ENCODE measurements around the gene NOPCHAP1.
"Not testable (repeated sequence)": the region's sequence is repeated elsewhere in the genome, so short reads cannot be mapped to it uniquely, and the experiment has no call there.

The NOPCHAP1 gene, protein sequence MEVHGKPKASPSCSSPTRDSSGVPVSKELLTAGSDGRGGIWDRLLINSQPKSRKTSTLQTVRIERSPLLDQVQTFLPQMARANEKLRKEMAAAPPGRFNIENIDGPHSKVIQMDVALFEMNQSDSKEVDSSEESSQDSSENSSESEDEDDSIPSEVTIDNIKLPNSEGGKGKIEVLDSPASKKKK

DNA sequence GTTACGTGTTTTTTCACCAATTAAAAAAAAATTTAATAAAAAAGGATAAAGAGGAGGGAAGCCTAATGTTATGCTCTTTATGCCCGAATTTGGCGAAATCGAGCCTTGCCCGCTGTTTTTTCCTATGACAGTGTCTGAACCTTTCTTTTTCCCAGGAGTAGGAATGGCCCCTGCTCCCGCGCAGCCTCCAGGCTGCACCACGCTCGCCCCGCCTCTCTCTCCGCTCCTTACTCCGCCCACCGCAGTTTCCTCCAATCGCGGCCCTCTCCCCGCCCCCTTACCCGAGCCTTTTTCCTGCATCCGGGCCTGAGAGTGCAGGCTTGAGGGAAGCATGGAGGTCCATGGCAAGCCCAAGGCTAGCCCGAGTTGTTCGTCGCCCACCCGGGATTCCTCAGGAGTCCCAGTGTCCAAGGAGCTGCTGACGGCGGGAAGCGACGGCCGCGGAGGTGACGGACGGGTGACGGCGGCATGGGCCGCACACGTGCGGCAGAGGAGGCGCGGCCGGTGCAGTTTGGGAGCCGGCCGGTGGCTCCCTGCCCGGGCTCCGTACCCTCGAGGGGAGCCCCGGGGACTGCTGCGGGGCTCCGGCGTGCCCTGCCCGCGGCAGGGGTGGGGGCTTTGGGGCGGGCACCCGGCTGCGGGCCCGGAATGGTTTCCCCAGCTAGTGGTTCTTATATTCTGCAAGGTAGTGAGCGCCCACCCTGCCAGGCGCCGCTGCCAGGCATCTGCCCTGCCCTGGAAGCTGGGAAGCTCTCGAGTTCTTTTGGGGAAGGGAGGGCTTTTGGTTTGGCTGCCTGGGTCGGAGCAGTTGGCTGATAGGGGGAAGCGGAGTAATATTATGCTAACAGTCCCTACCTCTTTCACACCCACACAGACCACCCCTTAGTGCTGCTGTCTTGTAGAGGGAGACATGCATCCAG, at the start of gene NOPCHAP1:
Gene NOPCHAP1 (plus strand): TSS at position 295 of the 920 bp plus-strand sequence. CDS start 37 bp downstream, at position 332.
- DNase-seq (ENCODE audit: low read depth): peak; percentile 93

DNA sequence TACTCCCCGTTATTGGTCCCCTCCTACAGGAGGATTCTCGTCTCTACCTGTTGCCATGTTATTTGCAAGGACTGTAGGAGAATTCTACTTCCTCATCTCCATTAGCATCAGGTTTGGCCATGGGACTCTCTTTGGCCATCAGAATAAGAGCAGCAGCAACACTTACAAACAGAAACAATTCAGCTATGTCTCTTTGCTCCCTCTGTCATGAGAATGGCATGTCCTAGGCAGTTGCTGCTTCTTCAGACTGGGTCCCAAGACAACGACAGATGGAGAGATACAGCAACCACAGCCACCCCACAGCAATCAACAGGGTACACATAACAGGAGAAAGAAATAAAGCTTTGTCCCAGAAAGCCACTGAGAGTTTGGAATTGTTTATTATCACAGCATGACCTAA, 47.7 kb upstream of the NOPCHAP1 start:
- no peak for DNase-seq (ENCODE audit: low read depth)

- no peak for DNase-seq (ENCODE audit: low read depth)
Observed at GRCh38 chr12:104939089-104939488, 47.0 kb upstream of the NOPCHAP1 start.

- DNase-seq (ENCODE audit: low read depth): no peak
Observed at GRCh38 chr12:104941454-104941853, 44.7 kb upstream of the NOPCHAP1 start.

DNA sequence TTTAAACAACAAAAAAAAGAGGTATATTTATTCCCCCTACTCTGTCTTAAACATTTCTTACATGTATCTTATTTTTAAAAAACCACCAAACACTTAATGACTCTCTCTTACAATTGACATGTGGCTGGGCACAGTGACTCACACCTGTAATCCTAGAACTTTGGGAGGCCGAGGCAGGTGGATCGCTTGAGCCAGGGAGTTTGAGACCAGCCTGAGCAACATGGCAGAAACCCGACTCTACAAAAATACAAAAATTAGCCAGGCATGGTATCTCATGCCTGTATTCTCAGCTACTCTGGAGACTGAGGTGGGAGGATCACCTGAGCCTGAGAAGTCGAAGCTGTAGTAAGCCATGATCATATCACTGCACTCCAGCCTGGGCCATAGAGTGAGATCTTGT, 44.0 kb upstream of the NOPCHAP1 start:
- no peak for DNase-seq (ENCODE audit: low read depth)

- DNase-seq (ENCODE audit: low read depth): not testable (repeated sequence)
Observed at GRCh38 chr12:104943401-104943800, 42.7 kb upstream of the NOPCHAP1 start.

DNA sequence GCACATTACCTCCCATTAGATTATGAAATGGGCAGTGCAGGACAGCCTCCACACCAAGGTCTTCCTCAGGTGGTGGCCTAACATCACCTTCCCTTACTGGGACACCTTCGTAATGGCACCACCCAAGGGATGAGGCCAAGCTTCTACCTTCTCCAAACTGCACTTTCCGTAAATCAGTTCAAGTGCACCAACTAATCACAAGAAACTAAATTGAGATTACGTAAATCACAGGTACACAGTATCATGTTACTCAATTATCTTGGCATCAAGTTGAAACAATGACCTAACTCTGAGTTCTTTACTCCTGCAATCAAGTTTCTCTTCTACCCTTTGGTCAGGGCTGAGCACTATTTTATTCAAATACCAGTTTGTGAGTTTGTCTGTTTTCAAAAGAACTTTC, 41.9 kb upstream of the NOPCHAP1 start:
- DNase-seq (ENCODE audit: low read depth): no peak

DNA sequence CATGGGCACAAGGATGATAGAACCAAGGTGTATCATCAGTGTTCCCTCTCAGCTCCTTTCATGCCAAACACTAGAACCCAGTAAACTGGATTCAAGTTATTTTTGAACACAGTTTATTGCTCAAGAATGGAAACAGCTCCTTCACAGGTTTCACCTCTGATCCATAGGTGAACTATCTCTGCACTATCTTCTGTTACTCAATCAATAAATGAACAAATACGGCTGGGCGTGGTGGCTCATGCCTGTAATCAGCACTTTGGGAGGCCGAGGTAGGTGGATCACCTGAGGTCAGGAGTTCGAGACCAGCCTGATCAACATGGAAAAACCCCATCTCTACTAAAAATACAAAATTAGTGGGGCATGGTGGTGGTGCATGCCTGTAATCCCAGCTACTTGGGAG, 37.4 kb upstream of the NOPCHAP1 start:
- DNase-seq (ENCODE audit: low read depth): not testable (repeated sequence)

DNA sequence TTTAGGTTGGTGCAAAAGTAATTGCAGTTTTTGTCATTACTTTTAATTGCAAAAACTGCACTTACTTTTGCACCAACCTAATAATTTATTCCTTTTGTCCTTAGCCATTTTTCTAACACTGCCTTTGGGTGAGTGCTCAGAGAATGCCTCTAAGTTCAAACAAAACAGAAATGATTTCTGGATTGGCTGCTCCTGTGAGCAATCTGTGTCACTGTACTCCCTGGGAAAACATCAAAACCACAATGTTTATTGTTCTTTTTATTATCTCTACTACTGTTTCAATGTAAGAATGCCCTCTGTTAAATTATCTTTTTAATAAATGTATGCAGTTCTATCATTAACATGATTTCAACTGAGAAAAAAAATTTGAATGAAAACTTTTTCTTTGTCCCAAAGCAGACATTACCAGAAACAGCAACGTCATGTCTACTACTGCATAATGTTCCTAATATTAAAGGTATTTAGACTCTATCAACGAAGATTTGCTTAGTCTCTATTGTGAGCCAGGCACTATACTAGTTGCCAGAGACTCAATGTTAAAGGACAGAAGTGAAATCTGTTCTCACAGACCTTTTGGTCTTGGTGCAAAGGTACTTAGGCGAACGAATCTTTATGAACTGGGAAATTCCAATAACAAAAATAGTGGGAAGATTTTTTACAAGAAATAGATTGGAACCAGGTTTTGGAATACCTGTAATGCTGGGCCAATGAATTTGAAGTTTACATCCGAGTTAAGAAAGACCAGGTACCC, 34.2 kb upstream of the NOPCHAP1 start:
- peak; percentile 56 for DNase-seq (ENCODE audit: low read depth)

DNA sequence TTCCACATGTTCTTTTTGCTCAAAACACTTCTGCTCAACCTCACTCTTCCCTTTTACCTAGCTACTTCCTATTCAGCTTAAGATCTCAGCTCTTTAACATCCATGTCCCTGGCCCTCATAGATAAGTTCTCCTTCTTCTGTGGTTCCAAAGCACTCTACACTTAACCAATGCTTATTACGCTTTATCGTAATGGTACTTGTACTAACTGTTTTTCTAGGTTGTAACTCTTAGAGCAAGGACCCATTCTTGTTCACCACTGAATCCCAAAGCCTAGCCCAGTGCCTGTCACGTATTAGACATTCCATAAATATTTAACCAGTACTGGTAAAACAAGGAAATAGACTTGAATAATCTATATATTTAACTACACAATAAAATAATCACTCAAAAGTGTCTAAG, 33.3 kb upstream of the NOPCHAP1 start:
- no peak for DNase-seq (ENCODE audit: low read depth)

DNA sequence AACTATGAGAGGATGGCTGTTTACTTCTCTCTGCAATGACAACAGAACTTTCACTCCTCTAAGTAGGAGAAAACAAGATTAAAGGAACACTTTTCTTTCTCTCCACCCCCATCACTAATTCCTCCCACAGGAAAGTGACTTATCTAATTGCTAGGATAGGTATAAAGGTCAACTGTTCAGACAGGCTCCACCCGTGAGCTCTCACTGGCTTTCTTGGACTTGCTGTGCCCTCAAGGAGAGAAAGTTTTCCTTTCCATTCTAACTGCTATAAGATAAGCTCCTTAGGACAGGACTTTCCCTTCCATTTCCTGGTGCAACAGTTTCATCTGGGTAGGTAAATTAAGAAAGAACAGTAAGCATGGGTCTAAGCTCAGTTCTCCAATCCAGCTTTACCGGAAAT, 32.8 kb upstream of the NOPCHAP1 start:
- peak; percentile 17 for DNase-seq (ENCODE audit: low read depth)

- DNase-seq (ENCODE audit: low read depth): no peak
Observed at GRCh38 chr12:104955703-104956102, 30.4 kb upstream of the NOPCHAP1 start.

- peak; percentile 15 for DNase-seq (ENCODE audit: low read depth)
Observed at GRCh38 chr12:104956870-104957718, 29.0 kb upstream of the NOPCHAP1 start.

GRCh38 chr12:104957719-104958000, 28.5 kb upstream of the NOPCHAP1 start:
- DNase-seq (ENCODE audit: low read depth): peak; percentile 37

GRCh38 chr12:104958001-104958804, 27.9 kb upstream of the NOPCHAP1 start, which contains the start of gene SLC41A2:
Gene SLC41A2 (minus strand): TSS chr12:104958290. CDS start chr12:104928527, 29,763 bp downstream.
- peak; percentile 98 for DNase-seq (ENCODE audit: low read depth)

DNA sequence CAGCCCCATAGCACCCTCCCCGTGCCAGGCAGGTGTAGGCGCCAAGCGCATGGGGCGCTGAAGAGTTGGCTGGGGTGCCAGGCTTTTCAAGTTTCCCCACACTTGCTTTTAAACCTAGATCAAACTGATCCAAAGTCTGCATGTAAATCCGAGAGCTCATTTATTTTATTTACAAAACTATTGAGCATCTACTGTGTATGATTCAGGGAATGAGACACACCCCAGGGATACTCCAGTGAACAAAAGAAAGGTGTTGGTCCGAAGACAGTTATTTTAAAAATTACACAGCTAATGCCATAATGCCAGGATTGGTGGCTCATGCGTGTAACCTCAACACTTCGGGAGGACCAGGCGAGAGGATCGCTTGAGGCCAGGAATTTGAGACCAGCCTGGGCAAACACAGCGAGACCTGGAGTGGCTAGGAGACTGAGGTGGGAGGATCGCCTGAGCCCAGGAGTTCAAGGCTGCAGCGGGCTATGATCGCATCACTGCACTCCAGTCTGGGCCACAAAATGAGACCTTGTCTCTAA, 27.2 kb upstream of the NOPCHAP1 start:
- no peak for DNase-seq (ENCODE audit: low read depth)

DNA sequence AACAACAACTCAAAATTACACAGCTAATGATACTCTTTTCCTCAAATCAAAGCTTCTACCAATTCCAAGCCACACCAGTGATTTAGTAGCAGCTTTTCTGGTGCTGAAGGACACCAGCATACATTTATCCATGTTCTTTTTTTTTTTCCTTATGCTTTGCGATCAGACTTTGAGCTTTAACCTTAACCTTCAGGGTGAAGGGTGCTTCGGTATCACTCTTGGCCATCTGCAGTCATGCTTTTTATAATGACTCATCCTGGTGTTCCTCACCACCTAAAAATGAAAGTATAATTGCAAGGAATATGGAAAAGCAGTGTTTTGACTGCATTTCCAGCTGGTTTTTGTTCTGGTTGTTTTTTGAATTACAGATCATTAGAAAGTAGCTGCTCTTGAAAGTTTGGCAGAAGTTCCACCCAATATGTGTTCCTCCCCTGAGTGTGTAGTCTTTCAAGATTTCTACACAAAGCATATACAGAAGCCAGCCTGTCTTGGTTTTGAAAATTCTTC, 26.7 kb upstream of the NOPCHAP1 start:
- peak; percentile 76 for DNase-seq (ENCODE audit: low read depth)

GRCh38 chr12:104960464-104960863, 25.7 kb upstream of the NOPCHAP1 start:
- DNase-seq (ENCODE audit: low read depth): no peak

DNA sequence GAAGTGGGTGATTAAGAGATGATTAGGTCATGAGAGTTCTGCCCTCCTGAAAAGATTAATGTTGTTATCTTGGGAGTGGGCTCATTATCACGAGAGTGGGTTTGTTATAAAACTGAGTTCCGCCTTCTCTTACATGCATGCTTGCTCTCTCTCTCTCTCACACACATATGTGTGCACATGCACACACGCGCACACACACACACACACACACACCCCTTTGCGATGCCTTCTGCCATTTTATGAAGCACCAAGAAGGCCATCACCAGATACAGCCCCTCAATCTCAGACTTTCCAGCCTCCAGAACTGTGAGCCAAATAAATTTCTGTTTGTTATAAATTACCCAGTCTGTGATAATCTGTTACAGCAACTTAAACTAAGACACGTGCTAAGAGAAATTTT, 22.4 kb upstream of the NOPCHAP1 start:
- DNase-seq (ENCODE audit: low read depth): no peak

DNA sequence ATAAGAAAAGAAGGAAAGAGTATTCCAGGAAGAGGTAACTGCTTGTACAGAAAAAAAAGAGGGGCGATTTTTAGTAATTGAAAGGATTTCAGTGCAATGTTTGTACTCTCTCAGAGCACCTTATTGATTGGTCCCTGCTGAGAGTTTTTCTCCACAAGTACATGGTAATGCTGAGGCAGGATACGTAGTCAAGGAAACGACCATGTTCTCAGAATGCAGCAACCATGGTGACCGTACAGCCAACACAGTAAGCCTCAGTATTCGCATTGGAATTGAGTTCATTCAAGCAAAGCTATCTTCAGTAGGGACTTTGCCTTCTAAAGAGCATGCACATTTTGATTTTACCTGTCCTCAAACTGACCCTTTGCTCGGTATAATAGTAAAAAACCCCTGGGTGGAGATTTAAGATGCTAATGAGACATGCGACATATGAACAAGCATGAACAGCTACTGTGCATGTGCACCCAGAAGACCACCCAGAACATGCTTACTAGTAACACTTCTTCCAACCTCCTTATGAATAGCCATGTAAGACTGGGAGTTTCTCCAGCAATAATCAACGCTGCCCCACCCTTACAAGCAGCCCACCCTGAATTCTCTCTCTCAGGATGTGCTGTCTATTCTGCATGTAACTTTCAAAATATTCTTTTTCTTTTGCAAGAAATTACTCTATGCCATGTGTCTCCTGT, 21.8 kb upstream of the NOPCHAP1 start:
- DNase-seq (ENCODE audit: low read depth): no peak

All from ELR (cell line).